A204.1 (cell line): ENCODE data around the gene SLC25A34.

Source experiments
- FAIRE-seq: peaks from 2 replicates; lab custom pipeline; 2012; peaks lifted over from hg19 to GRCh38; lab: Jason Lieb, UNC

SLC25A34 gene

DNA sequence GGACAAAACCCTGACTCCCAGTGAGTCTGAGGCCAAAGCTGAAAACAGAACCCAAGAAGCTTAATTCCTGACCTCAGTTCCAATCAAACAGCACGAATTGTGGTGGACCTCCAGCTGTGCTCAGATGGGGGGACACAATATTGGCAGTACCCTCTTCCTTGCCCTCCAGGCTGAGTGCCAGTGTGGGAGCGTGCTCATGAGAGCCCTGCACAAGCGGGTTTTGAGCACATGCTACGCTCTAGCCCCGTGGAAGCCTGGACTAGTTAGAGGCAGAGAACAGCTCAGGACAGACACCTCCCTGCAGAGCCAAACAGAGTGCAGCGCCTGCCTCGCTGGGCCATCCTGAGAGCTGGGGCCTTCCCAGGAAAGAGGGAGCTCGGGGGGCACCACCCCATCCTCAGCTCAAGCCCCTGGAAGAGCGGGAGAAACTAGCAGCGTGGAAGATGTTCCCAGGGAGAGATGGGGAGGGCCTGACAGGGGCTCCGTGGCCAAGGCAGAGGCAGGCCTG lies 2.8 kb upstream of the SLC25A34 start:
- FAIRE-seq: no peak

GRCh38 chr1:15733726-15734226 lies 2.3 kb upstream of the SLC25A34 start:
- FAIRE-seq: no peak

GRCh38 chr1:15734296-15734695 lies 1.8 kb upstream of the SLC25A34 start:
- no peak for FAIRE-seq

DNA sequence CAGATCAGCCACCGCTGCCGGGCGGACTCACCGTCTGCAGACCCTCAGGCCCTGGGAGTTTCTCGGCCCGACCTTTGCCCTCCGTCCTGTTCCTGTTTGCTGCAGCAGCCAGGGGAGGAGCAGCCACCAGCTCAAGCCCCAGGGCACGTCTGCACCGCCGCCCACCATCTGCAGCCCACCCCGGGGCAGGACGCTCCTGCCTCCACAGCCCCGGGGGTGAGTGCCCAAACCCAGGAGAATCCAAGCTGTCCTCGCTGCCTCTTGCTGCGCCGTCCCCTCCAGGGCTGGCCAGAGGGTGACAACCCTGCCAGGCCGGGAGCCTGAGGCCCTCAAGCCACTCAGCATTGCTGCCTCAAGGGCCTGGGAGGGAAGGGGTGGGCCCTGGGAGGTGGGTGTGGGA lies 1.2 kb upstream of the SLC25A34 start:
- FAIRE-seq: no peak

- FAIRE-seq: no peak
These were observed 587 bp upstream of the SLC25A34 start for GRCh38 chr1:15735304-15736037.

- FAIRE-seq: no peak
These were observed 819 bp downstream of the SLC25A34 start for GRCh38 chr1:15736892-15737261.

- FAIRE-seq: no peak
These were observed 1.6 kb downstream of the SLC25A34 start for GRCh38 chr1:15737324-15738319.

DNA sequence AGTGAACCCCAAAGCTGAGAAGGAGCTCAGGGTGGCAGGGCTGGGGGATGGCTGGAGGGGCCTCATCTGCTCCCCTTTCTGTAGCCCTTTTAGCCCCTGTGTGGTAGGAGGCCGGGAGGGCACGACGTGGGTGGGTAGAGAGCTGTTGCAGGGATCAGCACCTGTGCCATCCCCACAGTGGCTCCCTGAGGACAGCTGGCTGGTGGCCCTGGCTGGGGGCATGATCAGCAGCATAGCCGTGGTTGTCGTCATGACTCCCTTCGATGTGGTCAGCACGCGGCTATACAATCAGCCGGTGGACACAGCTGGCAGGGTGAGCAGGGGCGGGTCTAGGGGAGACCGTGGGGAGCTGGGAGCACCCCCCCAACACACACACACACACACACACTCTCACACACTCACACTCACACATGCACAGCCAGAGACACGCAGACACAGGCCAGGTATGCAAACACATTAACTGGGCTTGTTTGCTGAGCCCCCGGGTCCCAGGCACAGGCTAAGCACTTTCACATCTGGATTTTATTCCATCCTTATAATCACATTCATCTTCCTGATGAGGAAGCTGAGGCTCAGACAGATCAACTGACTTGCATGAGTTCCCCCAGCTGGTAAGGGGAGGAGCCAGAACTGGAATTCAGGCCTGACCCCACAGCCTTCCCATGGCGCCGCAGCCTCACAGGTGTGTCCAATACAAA lies 2.5 kb downstream of the SLC25A34 start:
- no peak for FAIRE-seq

GRCh38 chr1:15739259-15739658 lies 3.2 kb downstream of the SLC25A34 start:
- FAIRE-seq: no peak

GRCh38 chr1:15739745-15740144 lies 3.7 kb downstream of the SLC25A34 start:
- FAIRE-seq: no peak

DNA sequence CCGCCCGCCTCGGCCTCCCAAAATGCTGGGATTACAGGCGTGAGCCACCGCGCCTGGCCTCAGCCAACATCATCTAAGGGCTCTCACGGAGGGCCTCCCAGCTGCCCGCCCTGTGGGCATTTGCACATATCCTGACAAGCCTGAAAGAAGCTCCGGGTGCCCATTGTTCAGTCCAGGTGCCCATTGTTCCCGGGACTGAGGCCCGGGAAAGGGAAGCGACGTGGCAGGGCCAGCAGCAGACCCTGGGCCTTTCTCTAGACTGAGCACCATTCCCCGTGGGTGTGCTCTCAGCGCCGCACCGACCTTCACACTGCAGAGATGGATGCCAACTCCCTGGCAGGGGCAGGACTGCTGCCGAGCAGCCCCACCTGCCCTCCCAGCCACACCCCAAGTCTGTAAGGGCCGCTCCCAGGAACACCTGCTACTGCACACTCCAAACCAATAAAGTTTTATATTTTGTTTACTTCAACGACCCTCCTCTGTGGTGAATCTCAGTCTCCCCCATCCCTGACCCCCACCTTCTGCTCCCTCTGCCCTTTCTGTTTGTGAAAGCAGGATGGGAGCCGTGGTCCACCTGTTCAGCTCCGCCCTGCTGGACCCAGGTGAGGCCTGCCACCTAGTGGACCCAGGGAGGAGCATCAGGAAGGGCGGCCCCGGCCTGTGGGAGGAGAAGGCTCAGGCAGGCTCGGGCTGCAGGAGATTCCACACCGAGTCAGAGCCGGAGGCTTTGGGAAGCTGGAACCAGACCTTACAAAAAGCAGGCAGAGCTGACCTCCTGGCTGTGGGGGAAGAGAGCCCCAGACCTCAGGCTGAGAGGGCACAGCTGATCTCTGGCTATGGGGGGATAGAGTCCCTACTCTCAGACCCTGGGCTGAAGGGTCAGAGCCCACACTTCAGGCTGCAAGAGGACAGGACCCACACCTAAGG lies 5.1 kb downstream of the SLC25A34 start:
- FAIRE-seq: no peak

- no peak for FAIRE-seq
These were observed 6.3 kb downstream of the SLC25A34 start, which contains the start of gene TMEM82 for GRCh38 chr1:15742339-15742801. Gene TMEM82 (plus strand): TSS chr1:15742499. CDS start chr1:15742560, 61 bp downstream.

DNA sequence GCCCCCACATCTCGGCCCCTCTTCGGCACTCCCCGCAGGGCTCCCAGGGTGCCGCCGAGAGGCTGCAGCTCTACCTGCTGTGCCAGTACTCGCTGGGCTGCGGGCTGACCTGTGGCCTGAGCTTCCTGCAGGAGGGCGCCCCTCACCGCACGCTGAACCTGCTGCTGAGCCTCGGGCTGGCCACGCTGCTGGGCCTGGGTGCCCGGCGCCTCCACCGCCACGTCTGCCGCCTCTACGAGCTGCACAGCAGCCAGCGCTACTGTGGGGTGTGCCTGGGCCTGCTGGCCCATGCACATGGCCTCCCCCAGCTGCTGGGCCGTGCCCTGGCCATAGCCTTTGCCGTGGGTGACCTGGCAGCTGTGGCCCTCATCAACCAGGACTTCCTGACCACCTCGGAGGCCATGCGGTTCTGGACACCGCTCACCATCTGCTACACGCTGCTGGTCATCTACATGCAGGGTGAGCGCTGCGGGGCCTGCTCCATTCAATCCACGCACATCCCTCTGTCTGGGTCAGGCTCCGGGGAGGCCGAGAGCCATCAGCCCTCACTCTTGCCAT lies 8.1 kb downstream of the SLC25A34 start:
- FAIRE-seq: no peak

DNA sequence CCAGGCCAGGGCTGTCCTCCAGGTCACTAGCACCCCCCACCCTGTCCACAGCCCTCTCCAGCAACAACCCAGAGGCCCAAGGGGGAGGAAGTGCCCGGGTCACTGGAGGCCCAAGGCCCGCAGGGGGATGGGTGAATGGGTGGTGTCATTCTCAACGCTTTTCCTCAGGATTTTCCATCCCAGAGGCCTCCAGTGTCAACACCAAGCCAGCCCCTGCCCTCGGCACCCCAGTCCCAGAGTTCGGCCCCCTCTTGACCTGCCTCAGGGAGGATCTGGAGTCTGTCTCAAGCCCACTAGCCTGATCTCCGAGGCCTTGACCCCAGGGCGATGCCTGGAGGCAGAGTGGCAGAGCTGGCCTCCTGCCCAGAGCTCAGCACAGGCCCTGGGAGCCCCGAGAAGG lies 11.3 kb downstream of the SLC25A34 start:
- no peak for FAIRE-seq

GRCh38 chr1:15748264-15748663 lies 12.2 kb downstream of the SLC25A34 start:
- FAIRE-seq: no peak

- no peak for FAIRE-seq
These were observed 12.8 kb downstream of the SLC25A34 start for GRCh38 chr1:15748690-15749398.

DNA sequence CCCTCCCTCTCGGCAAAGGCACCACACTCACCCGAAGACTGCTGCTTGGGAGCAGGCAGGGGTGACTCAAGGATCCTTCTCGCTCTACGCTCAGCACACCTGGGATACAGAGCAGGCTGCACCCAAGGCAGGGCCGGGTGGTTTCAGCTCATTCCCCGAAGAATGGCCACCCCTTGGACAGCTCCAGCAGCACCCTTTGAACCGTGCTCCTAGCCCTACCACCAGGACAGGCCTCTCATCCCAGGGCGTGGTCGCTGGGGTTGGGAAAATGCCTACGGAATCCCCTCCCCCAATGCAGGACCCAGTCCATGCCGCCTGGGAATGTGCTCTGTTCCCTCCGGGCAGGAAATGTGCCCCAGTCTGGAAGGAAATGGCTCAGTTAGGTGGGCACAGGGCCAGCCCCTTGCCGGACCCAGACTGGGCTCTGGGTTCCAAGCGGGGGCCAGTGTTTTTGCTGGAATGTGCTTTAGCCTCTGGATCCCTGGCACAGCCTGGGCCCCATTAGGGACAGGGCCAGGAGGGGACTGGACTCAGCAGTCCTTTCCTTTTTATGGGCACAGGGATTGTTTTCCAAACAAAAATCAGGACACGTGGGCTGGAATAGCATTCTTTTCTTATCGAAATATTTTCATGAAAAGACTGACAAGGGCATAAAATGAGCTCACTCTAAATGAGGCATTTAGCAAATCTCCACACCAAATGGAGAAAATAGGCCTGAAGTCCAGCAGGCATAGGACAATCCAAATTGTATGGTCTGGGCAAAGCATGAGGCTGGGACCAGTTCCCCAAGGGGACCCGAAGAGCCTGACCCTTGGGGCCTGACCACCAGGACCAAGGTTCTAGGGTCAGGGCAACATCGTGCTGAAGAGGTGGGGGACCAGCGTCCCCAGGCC lies 13.6 kb downstream of the SLC25A34 start:
- no peak for FAIRE-seq

- no peak for FAIRE-seq
These were observed 14.9 kb downstream of the SLC25A34 start for GRCh38 chr1:15750924-15751323.

- FAIRE-seq: no peak
These were observed 15.7 kb downstream of the SLC25A34 start for GRCh38 chr1:15751717-15752116.
